ENCODE data around the gene GRHL3. TPM values are rescaled to one million over a fixed set of nuclear protein-coding genes. Genes with fewer than 3 reads are reported as not detected.
A peak's percentile ranks its signal among the peaks of the same experiment; 100 is the strongest.
"Not testable (repeated sequence)": the region's sequence is repeated elsewhere in the genome, so short reads cannot be mapped to it uniquely, and the experiment has no call there.

GRHL3 gene
- total and polyA plus RNA-seq, 5 donors from 2014 or later, result not detected

DNA sequence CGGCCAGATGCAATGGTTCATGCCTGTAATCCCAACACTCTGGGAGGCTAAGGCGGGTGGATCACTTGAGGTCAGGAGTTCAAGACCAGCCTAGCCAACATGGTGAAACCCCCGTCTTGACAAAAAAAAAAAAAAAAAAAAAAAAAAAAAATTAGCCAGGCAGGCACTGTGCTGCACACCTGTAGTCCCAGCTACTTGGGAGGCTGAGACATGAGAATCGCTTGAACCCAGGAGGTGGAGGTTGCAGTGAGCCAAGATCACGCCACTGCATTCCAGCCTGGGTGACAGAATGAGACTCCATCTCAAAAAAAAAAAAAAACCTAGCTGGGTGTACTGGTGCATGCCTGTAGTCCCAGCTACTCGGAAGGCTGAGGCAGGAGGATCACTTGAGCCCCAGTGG is 31.4 kb upstream of the GRHL3 start:
- H3K27me3 Mint-ChIP-seq; DNase-seq; H3K27ac ChIP-seq (ENCODE audit: insufficient read depth, low read length, poor library complexity, severe bottlenecking); H3K4me1 ChIP-seq (ENCODE audit: control insufficient read depth, insufficient read depth, low read length, poor library complexity, severe bottlenecking); H3K36me3 ChIP-seq (ENCODE audit: control insufficient read depth, insufficient read depth, low read length); H3K9me3 Mint-ChIP-seq; H3K4me1 Mint-ChIP-seq; H3K4me3 ChIP-seq (ENCODE audit: low read depth, low read length); H3K36me3 Mint-ChIP-seq; H3K9me3 ChIP-seq (ENCODE audit: control insufficient read depth in 2 of 2, low read length in 2 of 2); ATAC-seq (ENCODE audit: low read depth in 2 of 2); H3K4me3 Mint-ChIP-seq; H3K27me3 ChIP-seq (ENCODE audit: control insufficient read depth, insufficient read depth, low read length); H3K27ac Mint-ChIP-seq: not testable (repeated sequence)

DNA sequence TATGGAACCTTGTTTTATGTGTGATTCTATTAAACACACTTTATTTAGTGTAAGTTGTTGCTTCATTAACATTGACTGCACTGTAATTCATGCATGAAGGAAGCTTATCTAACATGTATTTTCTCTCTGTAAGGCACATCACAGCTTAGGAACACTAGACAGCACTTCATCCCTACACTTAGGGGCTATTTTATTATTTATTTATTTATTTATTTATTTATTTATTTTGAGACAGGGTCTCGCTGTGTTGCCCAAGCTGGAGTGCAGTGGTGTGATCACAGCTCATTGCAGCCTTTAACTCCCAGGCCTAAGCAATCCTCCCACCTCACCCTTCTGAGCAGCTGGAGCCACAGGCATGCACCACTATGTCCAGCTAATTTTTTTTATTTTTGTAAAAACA is 30.7 kb upstream of the GRHL3 start:
- Histone ChIP-seq H3K4me3 (ENCODE audit: low read depth, low read length) (no peak overlapping the region), H3K27me3 (ENCODE audit: control insufficient read depth, insufficient read depth, low read length) (no peaks in the 10 kb centered on the region), H3K9me3 (ENCODE audit: control insufficient read depth in 2 of 2, low read length in 2 of 2) (no peaks in the 10 kb centered on the region), H3K36me3 (ENCODE audit: control insufficient read depth, insufficient read depth, low read length) (no peaks in the 10 kb centered on the region), H3K27ac (ENCODE audit: insufficient read depth, low read length, poor library complexity, severe bottlenecking) (no peak overlapping the region), H3K4me1 (ENCODE audit: control insufficient read depth, insufficient read depth, low read length, poor library complexity, severe bottlenecking) (no peaks in the 10 kb centered on the region)
- no peaks in the 10 kb centered on the region for H3K27me3 Mint-ChIP-seq
- H3K4me1 Mint-ChIP-seq, result no peaks in the 10 kb centered on the region
- no peaks in the 10 kb centered on the region for H3K9me3 Mint-ChIP-seq
- DNase-seq (no peak), ATAC-seq (ENCODE audit: low read depth in 2 of 2) (no peak)
- H3K4me3 Mint-ChIP-seq, result no peak overlapping the region
- no peaks in the 10 kb centered on the region for H3K36me3 Mint-ChIP-seq
- peak overlapping the region in 1 of 3 donors; percentile 83 for H3K27ac Mint-ChIP-seq

DNA sequence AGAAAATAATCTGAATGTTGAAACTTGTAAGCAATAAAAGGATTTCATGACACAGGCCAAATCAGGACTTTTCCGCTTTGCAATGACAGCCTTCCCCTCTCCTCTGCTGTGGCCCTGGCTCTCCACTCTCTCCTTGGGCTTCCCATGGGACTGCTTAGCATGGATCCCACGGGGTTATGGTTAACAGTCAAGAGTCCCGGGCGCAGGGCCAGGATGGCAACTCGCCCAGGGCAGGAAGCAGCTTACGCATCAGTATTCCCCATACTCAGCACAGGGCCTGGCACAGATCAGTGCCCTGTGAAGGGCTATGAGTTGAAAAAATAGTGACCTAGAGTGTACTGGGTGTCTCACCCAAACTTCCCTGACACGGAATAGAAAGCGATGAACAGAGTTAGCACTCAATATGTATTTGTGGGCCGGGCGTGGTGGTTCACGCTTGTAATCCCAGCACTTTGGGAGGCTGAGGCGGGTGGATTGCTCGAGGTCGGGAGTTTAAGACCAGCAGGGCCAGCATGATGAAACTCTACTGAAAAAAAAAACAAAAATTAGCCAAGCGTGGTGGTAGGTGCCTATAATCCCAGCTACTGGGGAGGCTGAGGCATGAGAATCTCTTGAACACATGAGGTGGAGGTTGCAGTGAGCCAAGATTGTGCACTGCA is 29.1 kb upstream of the GRHL3 start:
- Histone ChIP-seq H3K36me3 (ENCODE audit: control insufficient read depth, insufficient read depth, low read length) (no peaks in the 10 kb centered on the region), H3K4me3 (ENCODE audit: low read depth, low read length) (no peak overlapping the region), H3K27me3 (ENCODE audit: control insufficient read depth, insufficient read depth, low read length) (no peaks in the 10 kb centered on the region), H3K9me3 (ENCODE audit: control insufficient read depth in 2 of 2, low read length in 2 of 2) (no peaks in the 10 kb centered on the region), H3K4me1 (ENCODE audit: control insufficient read depth, insufficient read depth, low read length, poor library complexity, severe bottlenecking) (no peaks in the 10 kb centered on the region), H3K27ac (ENCODE audit: insufficient read depth, low read length, poor library complexity, severe bottlenecking) (no peak overlapping the region)
- Mint-ChIP-seq H3K36me3 (no peaks in the 10 kb centered on the region), H3K4me3 (no peak overlapping the region), H3K27me3 (peaks cover 9% of the 10 kb centered on the region), H3K4me1 (no peaks in the 10 kb centered on the region), H3K9me3 (no peaks in the 10 kb centered on the region), H3K27ac (peak overlapping the region in 1 of 3 donors; percentile 28)
- DNase-seq, result no peak
- ATAC-seq (ENCODE audit: low read depth in 2 of 2), result no peak

DNA sequence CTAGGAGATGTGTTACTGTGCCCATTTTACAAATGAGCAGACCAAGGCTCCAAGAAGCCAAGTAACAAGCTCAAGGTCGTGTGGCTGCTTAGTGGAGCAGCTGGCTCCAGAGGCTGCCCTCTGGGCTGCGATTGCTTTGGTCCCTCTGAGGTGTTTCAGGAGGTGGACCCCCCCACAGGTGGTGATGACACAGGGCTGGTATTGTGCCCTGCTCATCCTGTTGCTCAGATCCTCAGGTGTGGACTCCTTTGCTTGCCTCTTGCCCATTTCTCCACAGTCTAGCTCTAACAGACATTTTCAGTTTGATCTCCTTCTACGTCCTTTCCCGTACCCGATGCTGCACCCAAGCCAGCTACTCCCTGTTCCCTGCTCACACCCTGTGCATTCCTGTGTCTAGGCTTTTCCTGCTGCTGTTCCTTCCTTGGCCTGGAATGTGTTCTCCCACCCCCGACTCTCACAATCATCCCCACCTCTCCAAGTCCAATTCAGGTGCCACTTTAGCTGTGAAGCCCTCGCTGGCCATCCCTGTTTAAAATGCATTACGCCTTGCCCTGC is 28.1 kb upstream of the GRHL3 start:
- Histone ChIP-seq H3K4me3 (ENCODE audit: low read depth, low read length) (no peak overlapping the region), H3K9me3 (ENCODE audit: control insufficient read depth in 2 of 2, low read length in 2 of 2) (no peaks in the 10 kb centered on the region), H3K36me3 (ENCODE audit: control insufficient read depth, insufficient read depth, low read length) (no peaks in the 10 kb centered on the region), H3K27me3 (ENCODE audit: control insufficient read depth, insufficient read depth, low read length) (no peaks in the 10 kb centered on the region), H3K4me1 (ENCODE audit: control insufficient read depth, insufficient read depth, low read length, poor library complexity, severe bottlenecking) (no peaks in the 10 kb centered on the region), H3K27ac (ENCODE audit: insufficient read depth, low read length, poor library complexity, severe bottlenecking) (no peak overlapping the region)
- Mint-ChIP-seq H3K27ac (no peak overlapping the region), H3K36me3 (no peaks in the 10 kb centered on the region), H3K9me3 (no peaks in the 10 kb centered on the region), H3K27me3 (peaks cover 9% of the 10 kb centered on the region), H3K4me3 (no peak overlapping the region), H3K4me1 (no peaks in the 10 kb centered on the region)
- ATAC-seq (ENCODE audit: low read depth in 2 of 2) (no peak), DNase-seq (no peak)

DNA sequence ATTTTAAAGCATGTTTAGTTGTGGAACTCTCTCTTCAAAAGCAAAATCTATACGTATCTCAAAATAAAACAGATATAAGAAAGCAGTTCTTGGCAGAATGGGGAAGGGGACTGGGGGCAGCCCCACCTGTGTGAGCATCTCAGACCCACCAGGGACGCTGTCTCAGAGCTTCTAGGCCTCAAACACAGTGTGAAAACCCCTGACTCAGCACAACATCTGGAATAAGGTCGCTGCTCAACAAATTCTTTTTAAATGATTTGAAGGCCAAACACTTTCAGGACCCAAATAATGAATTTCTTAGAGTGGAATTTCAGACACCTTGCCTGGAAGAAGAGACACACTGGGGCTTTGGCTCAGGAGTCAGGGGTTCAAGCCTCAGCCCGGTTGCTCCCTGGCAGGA is 27.1 kb upstream of the GRHL3 start:
- Mint-ChIP-seq H3K27ac (no peak overlapping the region), H3K27me3 (peaks cover 9% of the 10 kb centered on the region), H3K4me3 (no peak overlapping the region), H3K9me3 (no peaks in the 10 kb centered on the region), H3K36me3 (no peaks in the 10 kb centered on the region), H3K4me1 (no peaks in the 10 kb centered on the region)
- H3K36me3 ChIP-seq (ENCODE audit: control insufficient read depth, insufficient read depth, low read length), result no peaks in the 10 kb centered on the region
- H3K27me3 ChIP-seq (ENCODE audit: control insufficient read depth, insufficient read depth, low read length), result no peaks in the 10 kb centered on the region
- ATAC-seq (ENCODE audit: low read depth in 2 of 2) (no peak), DNase-seq (no peak)
- no peak overlapping the region for H3K4me3 ChIP-seq (ENCODE audit: low read depth, low read length)
- no peak overlapping the region for H3K27ac ChIP-seq (ENCODE audit: insufficient read depth, low read length, poor library complexity, severe bottlenecking)
- no peaks in the 10 kb centered on the region for H3K4me1 ChIP-seq (ENCODE audit: control insufficient read depth, insufficient read depth, low read length, poor library complexity, severe bottlenecking)
- H3K9me3 ChIP-seq (ENCODE audit: control insufficient read depth in 2 of 2, low read length in 2 of 2), result no peaks in the 10 kb centered on the region

DNA sequence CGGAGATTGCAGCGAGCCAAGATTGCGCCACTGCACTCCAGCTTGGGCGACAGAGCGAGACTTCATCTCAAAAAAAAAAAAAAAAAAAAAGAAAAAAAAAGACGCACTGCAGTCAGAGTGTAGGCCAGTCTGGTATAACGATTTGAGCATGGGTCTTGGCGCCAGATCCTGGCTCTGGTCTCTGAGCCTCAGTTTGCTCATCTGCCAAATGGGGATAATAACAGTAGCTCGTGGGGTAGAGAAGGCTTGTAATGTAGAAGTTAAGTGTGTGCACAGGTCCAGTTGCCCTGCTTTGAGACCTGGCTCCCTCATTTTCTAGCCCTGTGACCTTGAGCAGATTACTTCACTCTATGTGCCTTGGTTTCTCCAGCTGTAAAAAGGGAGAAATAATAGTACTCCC is 26.3 kb upstream of the GRHL3 start:
- no peaks in the 10 kb centered on the region for H3K36me3 ChIP-seq (ENCODE audit: control insufficient read depth, insufficient read depth, low read length)
- no peaks in the 10 kb centered on the region for H3K4me1 ChIP-seq (ENCODE audit: control insufficient read depth, insufficient read depth, low read length, poor library complexity, severe bottlenecking)
- no peak for ATAC-seq (ENCODE audit: low read depth in 2 of 2)
- no peaks in the 10 kb centered on the region for H3K36me3 Mint-ChIP-seq
- H3K9me3 Mint-ChIP-seq, result no peaks in the 10 kb centered on the region
- H3K27me3 Mint-ChIP-seq, result peaks cover 14% of the 10 kb centered on the region
- no peak overlapping the region for H3K4me3 Mint-ChIP-seq
- H3K27me3 ChIP-seq (ENCODE audit: control insufficient read depth, insufficient read depth, low read length), result no peaks in the 10 kb centered on the region
- H3K9me3 ChIP-seq (ENCODE audit: control insufficient read depth in 2 of 2, low read length in 2 of 2), result no peaks in the 10 kb centered on the region
- H3K4me3 ChIP-seq (ENCODE audit: low read depth, low read length), result no peak overlapping the region
- H3K27ac Mint-ChIP-seq, result no peak overlapping the region
- H3K27ac ChIP-seq (ENCODE audit: insufficient read depth, low read length, poor library complexity, severe bottlenecking), result no peak overlapping the region
- no peak for DNase-seq
- no peaks in the 10 kb centered on the region for H3K4me1 Mint-ChIP-seq

DNA sequence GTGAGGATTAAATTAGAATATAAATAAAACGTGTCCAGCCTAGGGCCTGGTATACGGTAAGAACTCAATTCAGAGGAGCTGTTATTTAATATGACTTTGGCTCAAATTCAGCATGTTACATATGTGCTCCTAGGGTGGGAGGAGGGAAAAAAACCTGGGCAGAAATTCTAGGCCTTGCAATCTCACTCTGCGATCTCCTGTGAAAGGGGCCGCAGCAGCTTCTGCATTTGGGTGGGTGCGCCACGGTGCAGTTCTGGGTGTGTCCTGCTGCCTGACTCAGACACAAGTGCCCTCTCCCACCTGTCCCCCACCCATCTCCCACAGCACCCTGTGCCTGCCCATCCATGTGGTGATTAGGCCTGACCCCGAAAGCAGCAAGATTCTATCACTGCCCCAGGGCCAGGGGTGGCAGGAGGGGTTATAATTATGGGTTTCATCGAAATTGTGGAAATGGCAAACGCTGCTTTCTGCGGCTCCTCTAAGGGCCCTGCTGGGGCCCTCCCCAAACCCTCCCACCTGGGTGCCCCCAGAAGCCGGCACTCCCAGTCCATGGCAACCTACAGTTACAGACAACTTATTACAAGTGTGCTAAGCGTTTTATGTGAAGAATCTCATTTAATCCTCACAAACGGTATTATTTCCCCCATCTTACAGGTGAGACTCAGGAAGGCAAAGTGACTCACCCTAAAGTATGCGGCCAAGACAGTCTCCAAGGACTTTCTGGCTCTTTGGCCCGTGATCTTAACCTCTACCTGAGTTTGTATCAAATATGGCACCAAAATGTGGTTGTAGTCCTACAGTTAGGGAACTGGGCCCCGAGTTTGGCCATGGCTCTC is 25.5 kb upstream of the GRHL3 start:
- Mint-ChIP-seq H3K9me3 (no peaks in the 10 kb centered on the region), H3K27ac (no peak overlapping the region), H3K4me1 (no peaks in the 10 kb centered on the region), H3K27me3 (peaks cover 19% of the 10 kb centered on the region), H3K36me3 (no peaks in the 10 kb centered on the region), H3K4me3 (no peak overlapping the region)
- DNase-seq (no peak), ATAC-seq (ENCODE audit: low read depth in 2 of 2) (no peak)
- Histone ChIP-seq H3K27me3 (ENCODE audit: control insufficient read depth, insufficient read depth, low read length) (no peaks in the 10 kb centered on the region), H3K9me3 (ENCODE audit: control insufficient read depth in 2 of 2, low read length in 2 of 2) (no peaks in the 10 kb centered on the region), H3K4me1 (ENCODE audit: control insufficient read depth, insufficient read depth, low read length, poor library complexity, severe bottlenecking) (no peaks in the 10 kb centered on the region), H3K36me3 (ENCODE audit: control insufficient read depth, insufficient read depth, low read length) (no peaks in the 10 kb centered on the region), H3K4me3 (ENCODE audit: low read depth, low read length) (no peak overlapping the region), H3K27ac (ENCODE audit: insufficient read depth, low read length, poor library complexity, severe bottlenecking) (no peak overlapping the region)

Data from CD4-positive, CD25-positive, alpha-beta regulatory T cell (primary cell).